Brain microvascular endothelial cell (primary cell): ENCODE results near the gene CCDC83.
"Not testable (repeated sequence)": the region's sequence is repeated elsewhere in the genome, so short reads cannot be mapped to it uniquely, and the experiment has no call there.

Source experiments
- DNase-seq: peaks from one replicate; pipeline ENCODE4 v3.0.0-alpha.2; 2020
- H3K27ac ChIP-seq: fragments of 250-450 bp; sonication (Bioruptor Pico); 2 replicates; pipeline ENCODE4 v1.5.1; 2020; ENCODE audit warnings: mild to moderate bottlenecking, moderate library complexity
- H3K27me3 ChIP-seq: fragments of 250-450 bp; sonication (Bioruptor Pico); replicated peaks from 2 replicates; pipeline ENCODE4 v1.5.1; 2020; ENCODE audit warnings: mild to moderate bottlenecking
- H3K36me3 ChIP-seq: fragments of 250-450 bp; sonication (Bioruptor Pico); replicated peaks from 2 replicates; pipeline ENCODE4 v1.5.1; 2020; ENCODE audit warnings: mild to moderate bottlenecking
- H3K4me3 ChIP-seq: 2 replicates; pipeline ENCODE4 v1.5.1; 2011; ENCODE audit warnings: low read depth, mild to moderate bottlenecking, control low read depth, low read length, moderate library complexity
- CTCF ChIP-seq: IDR thresholded peaks from 2 replicates; pipeline ENCODE4 v1.5.1; 2011; ENCODE audit warnings: low read depth, mild to moderate bottlenecking, moderate library complexity, low read length, control low read depth, inconsistent platforms; ENCODE audit errors: missing control alignments
- in situ Hi-C: cut with HindIII; loops from 2 replicates; pipeline ENCODE4 v1.10.0; 2017; ENCODE audit warnings: low sequenced_read_pairs, low pct_ligation_motif_present

Gene CCDC83

GRCh38 chr11:85854212-85854556, 999 bp upstream of the CCDC83 start:
- TF ChIP-seq CTCF, result no peak
- Histone ChIP-seq H3K27me3 (no peaks in the 10 kb centered on the region), H3K4me3 (peak overlapping the region; percentile 72), H3K36me3 (no peaks in the 10 kb centered on the region), H3K27ac (peak overlapping the region; percentile 75)
- no peak for DNase-seq
- in situ Hi-C loops, result no loop called here

GRCh38 chr11:85854557-85855340, 434 bp upstream of the CCDC83 start:
- peak overlapping the region; percentile 72 for H3K4me3 ChIP-seq
- peak overlapping the region; percentile 75 for H3K27ac ChIP-seq
- in situ Hi-C loops, result no loop called here
- no peaks in the 10 kb centered on the region for H3K27me3 ChIP-seq
- DNase-seq, result peak; percentile 91
- peak; percentile 70 for TF ChIP-seq CTCF
- H3K36me3 ChIP-seq, result no peaks in the 10 kb centered on the region

GRCh38 chr11:85857098-85857497, 1.9 kb downstream of the CCDC83 start:
- no peak for DNase-seq
- Histone ChIP-seq H3K36me3 (no peaks in the 10 kb centered on the region), H3K4me3 (no peak overlapping the region), H3K27ac (no peak overlapping the region), H3K27me3 (no peaks in the 10 kb centered on the region)
- in situ Hi-C loops, result no loop called here
- TF ChIP-seq CTCF, result no peak

GRCh38 chr11:85859541-85859940, 4.4 kb downstream of the CCDC83 start:
- H3K27me3 ChIP-seq, H3K27ac ChIP-seq, in situ Hi-C loops, H3K4me3 ChIP-seq, H3K36me3 ChIP-seq, DNase-seq: not testable (repeated sequence)

- H3K27me3 ChIP-seq, result no peaks in the 10 kb centered on the region
- TF ChIP-seq CTCF, result no peak
- H3K4me3 ChIP-seq, result no peak overlapping the region
- no peak overlapping the region for H3K27ac ChIP-seq
- no peak for DNase-seq
- in situ Hi-C loops, result no loop called here
- no peaks in the 10 kb centered on the region for H3K36me3 ChIP-seq
These were observed 8.7 kb downstream of the CCDC83 start for GRCh38 chr11:85863855-85864254.

- no peak for DNase-seq
- H3K27ac ChIP-seq, result no peak overlapping the region
- in situ Hi-C loops, result no loop called here
These were observed 11.1 kb downstream of the CCDC83 start for GRCh38 chr11:85866137-85866827.

More at GRCh38 chr11:85866137-85866827, 11.1 kb downstream of the CCDC83 start:
- Histone ChIP-seq H3K4me3 (no peak overlapping the region), H3K27me3 (no peaks in the 10 kb centered on the region), H3K36me3 (no peaks in the 10 kb centered on the region)
- no peak for TF ChIP-seq CTCF
